H1 (cell line): ENCODE measurements around the gene PRSS38. TPM values are rescaled to one million over a fixed set of nuclear protein-coding genes. Genes with fewer than 3 reads are reported as not detected.

Experiments
- CTCF ChIA-PET: fragments of 300-600 bp; sonication (Branson Sonifier 250); formaldehyde crosslinking; loops from one replicate; lab custom pipeline; 2021; ENCODE audit not compliant: partially characterized antibody; lab: Charles Lee
- POLR2A ChIA-PET: fragments of 300-600 bp; sonication (Branson Sonifier 250); formaldehyde crosslinking; loops from one replicate; lab custom pipeline; 2021; ENCODE audit warnings: inconsistent platforms; ENCODE audit not compliant: partially characterized antibody; lab: Charles Lee
- DNase-seq, 2 experiments: peaks; one replicate each; pipeline versions ENCODE4 v3.0.0 to v3.0.0-alpha.2; 2010 to 2022; ENCODE audit warnings: low spot score in 2 of 2, low read depth in 1 of 2, mixed read lengths in 1 of 2
- FAIRE-seq: peaks from 2 replicates; lab custom pipeline; 2011; peaks lifted over from hg19 to GRCh38; lab: Jason Lieb, UNC
- H2AFZ ChIP-seq: 2 replicates; pipeline ENCODE4 v1.8.1; 2012; ENCODE audit warnings: low read length, inconsistent platforms
- H2AK5ac ChIP-seq: 2 replicates; pipeline ENCODE4 v1.6.1; 2013; ENCODE audit warnings: low read depth, low read length
- H2BK120ac ChIP-seq: replicated peaks from 2 replicates; pipeline ENCODE3; 2013; ENCODE audit warnings: low read depth, low read length, inconsistent platforms
- H2BK12ac ChIP-seq: 2 replicates; pipeline ENCODE4 v1.6.1; 2013; ENCODE audit warnings: low read depth, low read length
- H2BK15ac ChIP-seq: 2 replicates; pipeline ENCODE4 v1.6.1; 2013; ENCODE audit warnings: low read length
- H2BK20ac ChIP-seq: 2 replicates; pipeline ENCODE4 v1.6.1; 2013; ENCODE audit warnings: low read length
- H2BK5ac ChIP-seq: 2 replicates; pipeline ENCODE4 v1.6.1; 2013; ENCODE audit warnings: low read depth, low read length
- H3K14ac ChIP-seq: 2 replicates; pipeline ENCODE4 v1.6.1; 2013; ENCODE audit warnings: inconsistent platforms; ENCODE audit not compliant: insufficient read length
- H3K18ac ChIP-seq: 2 replicates; pipeline ENCODE4 v1.6.1; 2013; ENCODE audit warnings: low read length; ENCODE audit errors: extremely low read depth
- H3K23ac ChIP-seq: 2 replicates; pipeline ENCODE4 v1.6.1; 2013; ENCODE audit warnings: inconsistent platforms; ENCODE audit not compliant: insufficient read length
- H3K23me2 ChIP-seq: 2 replicates; pipeline ENCODE4 v1.6.1; 2013; ENCODE audit warnings: low read depth, low read length
- H3K27ac ChIP-seq: 2 replicates; pipeline ENCODE4 v1.6.1; 2011; ENCODE audit warnings: low read depth, low read length, inconsistent platforms
- H3K27me3 ChIP-seq, 4 experiments: replicated peaks in 1 of 4; 1 replicate in 1 of 4; 2 replicates in 3 of 4; pipeline versions ENCODE4 v1.6.1 to v1.8.1; 2011 to 2013; ENCODE audit warnings: low read length in 3 of 4, mild to moderate bottlenecking in 3 of 4, inconsistent platforms in 2 of 4, mixed read lengths in 2 of 4, moderate library complexity in 1 of 4; ENCODE audit not compliant: control insufficient read depth in 3 of 4, insufficient read depth in 3 of 4; ENCODE audit errors: extremely low read depth in 1 of 4
- H3K36me3 ChIP-seq, 4 experiments: 2 replicates each; pipeline versions ENCODE4 v1.6.1 to v1.8.1; 2011 to 2013; ENCODE audit warnings: mild to moderate bottlenecking in 4 of 4, low read length in 3 of 4, moderate library complexity in 2 of 4, control low read depth in 1 of 4, inconsistent platforms in 1 of 4; ENCODE audit not compliant: insufficient read depth in 4 of 4, control insufficient read depth in 2 of 4
- H3K4ac ChIP-seq: replicated peaks from 2 replicates; pipeline ENCODE3; 2013; ENCODE audit warnings: low read length, low read depth, mixed read lengths, inconsistent platforms; ENCODE audit not compliant: insufficient read length
- H3K4me1 ChIP-seq, 4 experiments: replicated peaks in 1 of 4; 1 replicate in 1 of 4; 2 replicates in 3 of 4; pipeline versions ENCODE4 v1.6.1 to v1.8.1; 2011 to 2013; ENCODE audit warnings: low read length in 3 of 4, inconsistent platforms in 2 of 4, mixed read lengths in 1 of 4; ENCODE audit not compliant: insufficient read depth in 4 of 4, control insufficient read depth in 3 of 4
- H3K4me2 ChIP-seq, 2 experiments: 2 replicates each; pipeline versions ENCODE4 v1.6.1 to v1.8.1; 2011 to 2013; ENCODE audit warnings: low read depth in 2 of 2, low read length in 2 of 2, control low read depth in 1 of 2, inconsistent platforms in 1 of 2, mild to moderate bottlenecking in 1 of 2; ENCODE audit not compliant: insufficient read depth in 1 of 2
- H3K4me3 ChIP-seq, 4 experiments: fragments of 200-600, 300-600 bp in 1 of 4; sonication (generic), shearing (Covaris generic), sonication (Bioruptor Twin) in 1 of 4; 2 replicates each; pipeline versions ENCODE4 v1.5.1 to v1.8.1; 2011 to 2016; ENCODE audit warnings: low read length in 4 of 4, low read depth in 3 of 4, control low read depth in 2 of 4, inconsistent platforms in 2 of 4, mild to moderate bottlenecking in 2 of 4, mixed read lengths in 1 of 4, moderate library complexity in 1 of 4; ENCODE audit not compliant: insufficient read depth in 2 of 4; ENCODE audit errors: extremely low read depth in 1 of 4
- H3K56ac ChIP-seq: replicated peaks from 2 replicates; pipeline ENCODE3; 2013; ENCODE audit warnings: low read depth, mild to moderate bottlenecking, mixed read lengths, low read length, inconsistent platforms; ENCODE audit not compliant: insufficient read length
- H3K79me1 ChIP-seq: 2 replicates; pipeline ENCODE4 v1.6.1; 2013; ENCODE audit warnings: low read depth, low read length, control low read depth
- H3K79me2 ChIP-seq, 2 experiments: 2 replicates each; pipeline versions ENCODE4 v1.6.1 to v1.8.1; 2012 to 2013; ENCODE audit warnings: low read length in 2 of 2, mild to moderate bottlenecking in 2 of 2, inconsistent platforms in 1 of 2; ENCODE audit not compliant: insufficient read depth in 2 of 2, control insufficient read depth in 1 of 2
- H3K9ac ChIP-seq, 4 experiments: replicated peaks in 1 of 4; 1 replicate in 1 of 4; 2 replicates in 3 of 4; pipeline versions ENCODE4 v1.6.1 to v1.8.1; 2011 to 2013; ENCODE audit warnings: low read depth in 3 of 4, low read length in 3 of 4, control low read depth in 2 of 4, mild to moderate bottlenecking in 2 of 4, moderate library complexity in 2 of 4, inconsistent platforms in 1 of 4; ENCODE audit errors: extremely low read depth in 1 of 4
- H3K9me3 ChIP-seq, 2 experiments: 2 replicates each; pipeline versions ENCODE4 v1.6.1 to v1.8.1; 2012 to 2013; ENCODE audit warnings: mild to moderate bottlenecking in 2 of 2, moderate library complexity in 2 of 2, control low read depth in 1 of 2, inconsistent platforms in 1 of 2, low read depth in 1 of 2, low read length in 1 of 2, mixed read lengths in 1 of 2; ENCODE audit not compliant: insufficient read depth in 2 of 2
- H4K20me1 ChIP-seq, 2 experiments: replicated peaks in 1 of 2; 2 replicates each; pipeline versions ENCODE3 to v1.8.1; 2011 to 2013; ENCODE audit warnings: inconsistent platforms in 2 of 2, low read length in 2 of 2, mild to moderate bottlenecking in 1 of 2; ENCODE audit not compliant: insufficient read depth in 2 of 2, control insufficient read depth in 1 of 2
- H4K5ac ChIP-seq: 2 replicates; pipeline ENCODE4 v1.6.1; 2013; ENCODE audit warnings: low read length, low read depth, mixed read lengths, inconsistent platforms; ENCODE audit not compliant: insufficient read length
- H4K8ac ChIP-seq: 2 replicates; pipeline ENCODE4 v1.8.0; 2013; ENCODE audit warnings: mild to moderate bottlenecking, moderate library complexity, low read length, inconsistent platforms; ENCODE audit not compliant: insufficient read depth; ENCODE audit errors: extremely low read depth
- H4K91ac ChIP-seq: replicated peaks from 2 replicates; pipeline ENCODE3; 2013; ENCODE audit warnings: low read length, mixed read lengths, inconsistent platforms; ENCODE audit not compliant: insufficient read length
- ATF3 ChIP-seq: IDR thresholded peaks from 2 replicates; pipeline ENCODE4 v1.6.1; 2011; ENCODE audit warnings: low read depth, mild to moderate bottlenecking, low read length; ENCODE audit not compliant: insufficient read depth
- BRCA1 ChIP-seq: IDR thresholded peaks from 2 replicates; pipeline ENCODE4 v1.6.1; 2012; ENCODE audit warnings: low read depth, low read length, improper control_type of control experiment
- CEBPB ChIP-seq: IDR thresholded peaks from 2 replicates; pipeline ENCODE4 v1.6.1; 2012; ENCODE audit warnings: low read depth, low read length
- CTBP2 ChIP-seq: IDR thresholded peaks from 2 replicates; pipeline ENCODE4 v1.7.0; 2011; ENCODE audit warnings: borderline replicate concordance, mild to moderate bottlenecking, moderate library complexity, mixed read lengths, low read length; ENCODE audit not compliant: insufficient read depth, insufficient read length
- E2F6 ChIP-seq: IDR thresholded peaks from 2 replicates; pipeline ENCODE4 v1.6.1; 2012; ENCODE audit warnings: inconsistent platforms
- EP300 ChIP-seq, 2 experiments: IDR thresholded peaks; 1 replicate in 1 of 2; 2 replicates in 1 of 2; pipeline ENCODE4 v1.6.1; 2011 to 2012; ENCODE audit warnings: low read depth in 2 of 2, low read length in 2 of 2, mild to moderate bottlenecking in 2 of 2, borderline replicate concordance in 1 of 2, inconsistent platforms in 1 of 2, moderate library complexity in 1 of 2
- GTF2F1 ChIP-seq: IDR thresholded peaks from 2 replicates; pipeline ENCODE4 v1.6.1; 2012; ENCODE audit warnings: low read depth, low read length, improper control_type of control experiment, borderline replicate concordance
- KDM1A ChIP-seq: fragments of 200-600, 300-600 bp; sonication (generic); IDR thresholded peaks from 2 replicates; pipeline ENCODE4 v1.7.1; 2016; ENCODE audit warnings: mild to moderate bottlenecking, low read length, borderline replicate concordance
- SAP30 ChIP-seq: fragments of 300-600 bp; sonication (generic); IDR thresholded peaks from 2 replicates; pipeline ENCODE4 v1.7.1; 2012; ENCODE audit warnings: low read length, moderate library complexity, mild to moderate bottlenecking, inconsistent platforms; ENCODE audit not compliant: insufficient read depth, insufficient replicate concordance
- TAF7 ChIP-seq: optimal IDR thresholded peaks from 2 replicates; pipeline ENCODE3; 2011; ENCODE audit warnings: low read depth, mild to moderate bottlenecking, inconsistent platforms, low read length, moderate library complexity, borderline replicate concordance
- TBP ChIP-seq: IDR thresholded peaks from 2 replicates; pipeline ENCODE4 v1.6.1; 2011; ENCODE audit warnings: low read depth, low read length, improper control_type of control experiment
- YY1 ChIP-seq: IDR thresholded peaks from 2 replicates; pipeline ENCODE4 v1.6.1; 2011; ENCODE audit warnings: low read depth, mild to moderate bottlenecking, low read length
- WGBS, 2 experiments: shearing (Covaris generic) in 1 of 2; methylation state at CpG; one replicate each; pipeline versions ENCODE4 v1.1.6 to v1.1.7; 2013 to 2015; ENCODE audit warnings: low lambda C conversion rate in 2 of 2, mixed read lengths in 2 of 2, inconsistent platforms in 1 of 2, low coverage in 1 of 2, missing lambda C conversion rate in 1 of 2; ENCODE audit not compliant: insufficient replicate concordance in 2 of 2, insufficient coverage in 1 of 2, insufficient read length in 1 of 2; ENCODE audit errors: extremely low coverage in 1 of 2, missing lambda C conversion rate in 1 of 2; 5-methylcytosine and 5-hydroxymethylcytosine counted together
- polyA plus RNA-seq, 7 experiments: library from polyadenylated mRNA; depleted of rRNA in 3 of 7; stranded (reverse) in 5 of 7; unstranded in 2 of 7; fragments of >200 nt in 5 of 7; fragments of 200-250 nt in 2 of 7; gene quantifications; 1 replicate in 5 of 7; 2 replicates in 1 of 7; 4 replicates in 1 of 7; pipeline versions ENCODE4 v1.2.1 to v1.2.3, GENCODE V29; 2011 to 2013; ENCODE audit warnings: missing spikeins in 2 of 7, mixed read lengths in 2 of 7
- total RNA-seq: library from RNA; stranded (reverse); fragmentation: NEBNext Ultra II Directional; extraction: Animal tissue kit (Norgen Biotek cat#: 25700); gene quantifications from 2 replicates; pipeline ENCODE4 v1.2.1, GENCODE V29; 2021

PRSS38 gene
- total and polyA plus RNA-seq, 2 of the 8 experiments (the other 6 are each of a cell fraction or from before 2014, with no cell fraction given), result not detected

- WGBS, 2 experiments, result 84% methylated on average over 3 of the region's 3 CpGs; no CpG with 5 or more reads in 1 of the 2 experiments
- Histone ChIP-seq H2BK120ac (no peak overlapping the region), H4K91ac (no peak overlapping the region), H3K9me3 (0 out of 4 replicates have a peak, but pooled peaks cover 0 to 5% of the 10 kb centered on the region in 2 experiments), H2AFZ (no peak overlapping the region), H3K23ac (no peak overlapping the region), H3K27me3 (no peaks in the 10 kb centered on the region), H4K8ac (no peak overlapping the region), H3K23me2 (0 out of 2 replicates have a peak, but pooled peaks cover 2% of the 10 kb centered on the region), H2BK5ac (no peak overlapping the region), H3K79me1 (no peaks in the 10 kb centered on the region), H3K4me2 (no peak overlapping the region), H2AK5ac (no peak overlapping the region), H2BK20ac (no peak overlapping the region), H2BK12ac (no peak overlapping the region), H3K18ac (no peak overlapping the region), H3K9ac (no peak overlapping the region), H3K4ac (no peak overlapping the region), H3K36me3 (no peaks in the 10 kb centered on the region), H4K5ac (no peak overlapping the region), H2BK15ac (no peak overlapping the region), H3K79me2 (no peaks in the 10 kb centered on the region), H3K27ac (no peak overlapping the region), H3K4me3 (no peak overlapping the region), H3K14ac (no peak overlapping the region), H3K4me1 (peaks cover 0 to 3% (median 0%) of the 10 kb centered on the region in 4 experiments; a peak in 1 of 7 replicates), H3K56ac (no peak overlapping the region), H4K20me1 (no peaks in the 10 kb centered on the region)
- ChIA-PET POLR2A (no interaction called here), CTCF (interaction anchor here (1.0 kb wide), 1 partner anchor 83 kb away, joined by 3 read pairs; no protein-coding TSS in a partner anchor)
- DNase-seq, result no peak
- no peak for FAIRE-seq
- TF ChIP-seq CEBPB (no peak), EP300 (IDR thresholded peaks at IDR 0.05; ENCODE audit: borderline replicate concordance in 1 of 2, low read depth in 2 of 2, low read length in 2 of 2) (no peak), KDM1A (no peak), TAF7 (no peak), E2F6 (no peak), TBP (no peak), BRCA1 (no peak), YY1 (no peak), ATF3 (no peak), SAP30 (no peak), GTF2F1 (no peak), CTBP2 (no peak)
Observed at GRCh38 chr1:227845147-227845458, 29.6 kb downstream of the PRSS38 start.
